CD4-positive, alpha-beta T cell (primary cell): Measurements from ENCODE around the gene MYO15A. TPM values are rescaled to one million over a fixed set of nuclear protein-coding genes. Genes with fewer than 3 reads are reported as not detected.

Experiments used
- ATAC-seq: fragments of 200-7000 bp; cut with Tn5 transposase; one replicate; pipeline ENCODE4 v1.10.0; 2022; ENCODE audit warnings: mild to moderate bottlenecking; ENCODE audit not compliant: poor library complexity
- CTCF ChIA-PET: fragments of 350-600 bp; sonication (Branson Sonifier 250); formaldehyde crosslinking; loops from one replicate; lab custom pipeline; 2021; ENCODE audit warnings: antibody characterized with exemption, inconsistent platforms; lab: Charles Lee
- POLR2A ChIA-PET: fragments of 350-600 bp; sonication (Branson Sonifier 250); formaldehyde crosslinking; loops from one replicate; lab custom pipeline; 2021; ENCODE audit warnings: antibody characterized with exemption, inconsistent platforms; lab: Charles Lee
- DNase-seq, 14 experiments: peaks; one replicate each; pipeline ENCODE4 v3.0.0-alpha.2; 2013 to 2020; ENCODE audit warnings: mixed read lengths in 2 of 14
- H3K27ac ChIP-seq, 2 donors: one replicate each; pipeline versions ENCODE4 v1.5.1 to v1.7.0; 2013; ENCODE audit warnings: low read length in 2 of 2, low read depth in 1 of 2, mild to moderate bottlenecking in 1 of 2
- H3K27me3 ChIP-seq, 2 experiments: 1 replicate in 1 of 2; 2 replicates in 1 of 2; pipeline versions ENCODE4 v1.6.1 to v1.7.0; 2013; ENCODE audit warnings: low read length in 2 of 2, control low read depth in 1 of 2, mild to moderate bottlenecking in 1 of 2, moderate library complexity in 1 of 2; ENCODE audit not compliant: insufficient read depth in 2 of 2, control insufficient read depth in 1 of 2
- H3K36me3 ChIP-seq: one replicate; pipeline ENCODE4 v1.6.1; 2013; ENCODE audit warnings: low read length, control low read depth; ENCODE audit not compliant: insufficient read depth
- H3K4me1 ChIP-seq: one replicate; pipeline ENCODE4 v1.6.1; 2013; ENCODE audit warnings: low read length, control low read depth; ENCODE audit not compliant: insufficient read depth
- H3K4me3 ChIP-seq: one replicate; pipeline ENCODE4 v1.5.1; 2013; ENCODE audit warnings: mild to moderate bottlenecking, low read length, moderate library complexity
- H3K9me3 ChIP-seq, 2 experiments: 1 replicate in 1 of 2; 2 replicates in 1 of 2; pipeline versions ENCODE4 v1.6.1 to v1.7.0; 2013; ENCODE audit warnings: low read length in 2 of 2, mild to moderate bottlenecking in 2 of 2, control low read depth in 1 of 2, moderate library complexity in 1 of 2; ENCODE audit not compliant: control insufficient read depth in 1 of 2, insufficient read depth in 1 of 2
- H3K27ac Mint-ChIP-seq: one replicate; pipeline ENCODE4 v1.8.0; 2020; ENCODE audit warnings: mixed read lengths
- H3K27me3 Mint-ChIP-seq: one replicate; pipeline ENCODE4 v1.8.0; 2021; ENCODE audit warnings: mixed read lengths
- H3K36me3 Mint-ChIP-seq: one replicate; pipeline ENCODE4 v1.8.0; 2021; ENCODE audit warnings: low read depth, mixed read lengths
- H3K4me1 Mint-ChIP-seq: one replicate; pipeline ENCODE4 v1.8.0; 2021; ENCODE audit warnings: low read depth, mixed read lengths
- H3K4me3 Mint-ChIP-seq: one replicate; pipeline ENCODE4 v1.8.0; 2020; ENCODE audit warnings: mild to moderate bottlenecking, mixed read lengths
- H3K9me3 Mint-ChIP-seq: one replicate; pipeline ENCODE4 v1.8.0; 2020; ENCODE audit warnings: mixed read lengths
- intact Hi-C, 2 experiments: fragments of 100-400 bp; cut with DNase I in 1 of 2; cut with micrococcal nuclease in 1 of 2; formaldehyde crosslinking; loops; one replicate each; pipeline versions ENCODE4 v1.15.1 to v1.9.0; 2023 to 2025; cut with DNase I, micrococcal nuclease
- total RNA-seq, 174 experiments: library from RNA in 2 of 174; stranded (reverse) in 2 of 174; gene quantifications; one replicate each; pipeline ENCODE4 v1.2.3 and lab custom pipeline; 2021 to 2026
- TF ChIP-seq, protein P1 (sequence below): fragments of 200-600 bp; IDR thresholded peaks from one replicate; pipeline ENCODE4 v1.8.0; 2022; ENCODE audit warnings: antibody characterized with exemption, mild to moderate bottlenecking

The MYO15A gene
- total RNA-seq, 2 experiments from 2014 or later: 1.2 to 1.6 TPM

DNA sequence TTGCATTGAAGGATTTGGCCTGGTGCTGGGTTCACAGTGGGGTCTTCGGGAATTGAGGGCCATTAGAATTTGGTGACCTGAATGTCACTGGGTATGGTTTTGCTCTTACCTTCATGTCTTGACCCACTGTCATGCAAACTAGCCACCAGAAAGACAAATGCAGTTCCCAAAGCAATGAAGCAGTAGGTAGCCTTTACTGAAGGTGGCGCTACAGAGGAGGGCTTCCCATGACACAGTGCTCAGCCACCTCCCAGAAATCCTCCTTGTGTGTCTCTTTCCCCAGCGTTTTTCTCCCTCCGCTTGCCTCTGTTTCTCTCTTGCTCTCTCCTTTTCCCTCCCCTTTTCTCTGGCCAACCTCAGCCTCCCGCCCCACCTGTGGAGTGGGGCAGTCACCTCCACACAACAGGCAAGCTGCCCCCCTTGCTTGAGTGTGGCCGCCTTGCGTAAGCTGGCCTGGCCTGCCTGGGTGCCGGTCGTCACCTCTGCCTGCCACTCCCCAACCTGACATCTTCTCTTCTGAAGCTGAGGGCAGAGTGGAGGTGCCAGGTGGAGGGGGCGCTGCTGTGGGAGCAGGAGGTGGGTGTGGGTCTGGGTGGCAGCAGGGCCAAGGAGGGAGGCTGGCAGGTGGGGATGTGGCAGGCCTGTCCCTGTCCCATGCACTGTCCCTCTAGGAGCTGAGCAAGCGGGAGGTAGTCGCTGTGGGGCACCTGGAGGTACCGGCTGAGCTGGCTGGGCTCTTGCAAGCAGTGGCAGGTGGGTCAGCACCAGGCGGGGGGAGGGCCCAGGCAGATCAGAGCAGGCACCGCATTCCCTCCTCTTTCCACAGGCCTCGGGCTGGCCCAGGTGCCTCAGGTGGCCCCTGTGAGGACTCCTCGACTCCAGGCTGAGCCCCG, 34.7 kb downstream of the MYO15A start:
- no peak for ATAC-seq

DNA sequence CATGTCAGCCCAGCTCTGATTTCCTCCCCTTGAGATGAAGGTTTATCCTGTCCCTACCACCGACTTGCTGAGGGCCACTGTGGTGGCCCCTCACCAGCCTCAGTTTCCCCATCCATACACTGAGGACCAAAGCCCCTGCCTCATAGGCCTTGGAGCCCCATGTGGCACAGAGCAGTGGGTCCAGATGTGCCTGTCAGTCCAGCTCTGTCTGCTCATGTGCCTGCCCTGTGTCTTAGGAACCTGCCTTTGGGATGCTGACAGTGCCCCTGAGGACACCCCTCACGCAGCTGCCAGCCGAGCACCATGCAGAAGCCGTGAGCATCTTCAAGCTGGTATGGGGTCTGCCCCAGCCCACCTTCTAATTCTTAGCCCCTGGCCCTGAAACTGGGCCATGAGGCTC, 35.7 kb downstream of the MYO15A start:
- H3K36me3 Mint-ChIP-seq: no peaks in the 10 kb centered on the region
- CTCF ChIA-PET: no interaction called here

More for the DNA sequence above, 34.7 kb downstream of the MYO15A start:
- CTCF ChIA-PET: no interaction called here
- Histone ChIP-seq H3K27me3 (no peaks in the 10 kb centered on the region), H3K36me3 (no peaks in the 10 kb centered on the region), H3K4me1 (peaks cover 9% of the 10 kb centered on the region), H3K9me3 (no peaks in the 10 kb centered on the region), H3K27ac (no peak overlapping the region), H3K4me3 (no peak overlapping the region)
- DNase-seq: no peak
- peaks cover 5% of the 10 kb centered on the region for H3K4me1 Mint-ChIP-seq
- H3K36me3 Mint-ChIP-seq: no peaks in the 10 kb centered on the region
- intact Hi-C loops: loop anchor here in 1 of 2 experiments (5.0 kb wide), 1 partner anchor 64 kb away; no protein-coding TSS in a partner anchor
- peaks cover 5% of the 10 kb centered on the region for H3K27me3 Mint-ChIP-seq
- no peaks in the 10 kb centered on the region for H3K9me3 Mint-ChIP-seq
- POLR2A ChIA-PET: interaction anchor here (1.1 kb wide), 1 partner anchor 40 kb away, joined by 8 read pairs; the partner anchor contains the start of gene ALKBH5
- H3K27ac Mint-ChIP-seq: no peak overlapping the region
- TF ChIP-seq, protein P1, sequence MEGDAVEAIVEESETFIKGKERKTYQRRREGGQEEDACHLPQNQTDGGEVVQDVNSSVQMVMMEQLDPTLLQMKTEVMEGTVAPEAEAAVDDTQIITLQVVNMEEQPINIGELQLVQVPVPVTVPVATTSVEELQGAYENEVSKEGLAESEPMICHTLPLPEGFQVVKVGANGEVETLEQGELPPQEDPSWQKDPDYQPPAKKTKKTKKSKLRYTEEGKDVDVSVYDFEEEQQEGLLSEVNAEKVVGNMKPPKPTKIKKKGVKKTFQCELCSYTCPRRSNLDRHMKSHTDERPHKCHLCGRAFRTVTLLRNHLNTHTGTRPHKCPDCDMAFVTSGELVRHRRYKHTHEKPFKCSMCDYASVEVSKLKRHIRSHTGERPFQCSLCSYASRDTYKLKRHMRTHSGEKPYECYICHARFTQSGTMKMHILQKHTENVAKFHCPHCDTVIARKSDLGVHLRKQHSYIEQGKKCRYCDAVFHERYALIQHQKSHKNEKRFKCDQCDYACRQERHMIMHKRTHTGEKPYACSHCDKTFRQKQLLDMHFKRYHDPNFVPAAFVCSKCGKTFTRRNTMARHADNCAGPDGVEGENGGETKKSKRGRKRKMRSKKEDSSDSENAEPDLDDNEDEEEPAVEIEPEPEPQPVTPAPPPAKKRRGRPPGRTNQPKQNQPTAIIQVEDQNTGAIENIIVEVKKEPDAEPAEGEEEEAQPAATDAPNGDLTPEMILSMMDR: no peak
- no peak overlapping the region for H3K4me3 Mint-ChIP-seq

GRCh38 chr17:18144855-18145254, 36.3 kb downstream of the MYO15A start:
- no peaks in the 10 kb centered on the region for H3K27me3 ChIP-seq
- Mint-ChIP-seq H3K4me1 (peaks cover 5% of the 10 kb centered on the region), H3K36me3 (no peaks in the 10 kb centered on the region), H3K27ac (no peak overlapping the region), H3K4me3 (no peak overlapping the region), H3K27me3 (peaks cover 5% of the 10 kb centered on the region), H3K9me3 (no peaks in the 10 kb centered on the region)
- no peak overlapping the region for H3K27ac ChIP-seq
- H3K4me1 ChIP-seq: peaks cover 9% of the 10 kb centered on the region
- TF ChIP-seq, protein P1: no peak
- POLR2A ChIA-PET: no interaction called here
- ATAC-seq: no peak
- no peaks in the 10 kb centered on the region for H3K9me3 ChIP-seq
- no peak overlapping the region for H3K4me3 ChIP-seq
- CTCF ChIA-PET: no interaction called here
- intact Hi-C loops: loop anchor here in 1 of 2 experiments (5.0 kb wide), 1 partner anchor 62 kb away; no protein-coding TSS in a partner anchor
- no peak for DNase-seq
- no peaks in the 10 kb centered on the region for H3K36me3 ChIP-seq

More for the DNA sequence above, 35.7 kb downstream of the MYO15A start:
- Histone ChIP-seq H3K36me3 (no peaks in the 10 kb centered on the region), H3K4me3 (no peak overlapping the region), H3K4me1 (peaks cover 9% of the 10 kb centered on the region), H3K27me3 (no peaks in the 10 kb centered on the region), H3K27ac (no peak overlapping the region), H3K9me3 (no peaks in the 10 kb centered on the region)
- intact Hi-C loops: loop anchor here in 1 of 2 experiments (5.0 kb wide), 1 partner anchor 63 kb away; no protein-coding TSS in a partner anchor
- ATAC-seq: no peak
- H3K9me3 Mint-ChIP-seq: no peaks in the 10 kb centered on the region
- no peak overlapping the region for H3K4me3 Mint-ChIP-seq
- POLR2A ChIA-PET: no interaction called here
- H3K4me1 Mint-ChIP-seq: peaks cover 5% of the 10 kb centered on the region
- H3K27me3 Mint-ChIP-seq: peaks cover 5% of the 10 kb centered on the region
- TF ChIP-seq, protein P1: no peak
- no peak overlapping the region for H3K27ac Mint-ChIP-seq
- no peak for DNase-seq
